Measurements from ENCODE around the gene POLR3A. TPM values are rescaled to one million over a fixed set of nuclear protein-coding genes. Genes with fewer than 3 reads are reported as not detected.

POLR3A gene
- total RNA-seq, 1 experiment from 2014 or later = 11.8 TPM

- DNase-seq (ENCODE audit: low read depth) = peak; percentile 24
These were observed 83.2 kb downstream of the POLR3A start for GRCh38 chr10:77946084-77946483.

DNA sequence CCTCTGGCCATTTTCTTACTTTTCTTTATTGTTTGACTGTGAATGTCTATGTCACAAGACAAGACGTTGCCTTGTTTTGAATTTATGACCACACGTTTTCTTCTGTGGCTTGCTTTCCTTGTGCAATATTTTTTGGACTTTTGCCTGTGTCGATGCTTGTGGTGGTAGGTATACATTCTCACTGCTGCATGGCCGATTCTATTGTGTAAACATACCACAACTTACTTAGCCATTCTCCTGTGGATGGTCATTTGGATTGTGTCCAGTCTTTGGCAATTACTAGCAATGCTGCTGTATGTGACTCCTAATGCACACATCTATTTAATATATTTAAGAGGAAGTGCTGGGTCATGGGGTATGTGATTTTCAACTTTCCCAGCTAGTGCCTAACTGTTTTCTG, 84.8 kb downstream of the POLR3A start:
- peak; percentile 90 for DNase-seq (ENCODE audit: low read depth)

DNA sequence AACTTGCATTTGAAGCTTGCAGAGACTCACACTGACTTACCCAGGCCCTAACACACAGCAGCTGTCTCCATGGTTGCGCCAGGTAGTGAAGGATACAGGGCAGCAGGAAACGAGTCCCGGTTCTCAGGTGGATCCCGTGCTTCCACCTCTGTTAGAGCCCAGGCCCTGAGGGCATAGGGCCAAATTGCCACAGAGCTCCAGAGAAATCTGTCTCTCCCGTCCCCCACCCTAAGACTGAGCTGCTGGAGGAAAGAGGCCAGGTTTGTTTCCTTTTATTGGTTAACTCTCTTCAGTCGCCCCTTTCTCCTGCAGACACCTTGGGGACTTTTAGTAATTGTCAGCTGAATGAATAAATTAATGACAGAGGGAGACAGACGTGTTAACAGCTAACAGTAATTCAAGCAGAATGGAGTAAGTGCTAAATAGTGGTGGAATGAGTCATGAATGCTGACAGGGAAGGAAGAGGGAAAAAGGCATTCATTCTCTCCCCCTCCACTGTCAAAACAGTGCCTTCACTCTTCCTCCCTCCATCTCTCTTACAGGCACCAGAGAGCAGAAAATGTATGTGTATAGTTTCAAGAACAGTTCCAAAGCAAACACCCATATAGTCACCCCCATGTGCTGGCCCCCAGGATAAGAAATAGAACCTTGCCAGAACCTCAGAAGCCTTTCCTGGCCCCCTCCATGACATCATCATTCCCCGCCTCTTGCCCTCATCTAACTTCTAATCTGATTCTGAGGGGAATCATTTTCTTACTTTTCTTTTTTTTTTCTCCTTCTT, 86.0 kb downstream of the POLR3A start:
- peak; percentile 84 for DNase-seq (ENCODE audit: low read depth)

- no peak for DNase-seq (ENCODE audit: low read depth)
These were observed 87.5 kb downstream of the POLR3A start for GRCh38 chr10:77941790-77942189.

- DNase-seq (ENCODE audit: low read depth) = no peak
These were observed 88.7 kb downstream of the POLR3A start for GRCh38 chr10:77940627-77941026.

GRCh38 chr10:77940225-77940624, 89.1 kb downstream of the POLR3A start:
- DNase-seq (ENCODE audit: low read depth) = no peak

GRCh38 chr10:77939561-77940001, 89.7 kb downstream of the POLR3A start:
- no peak for DNase-seq (ENCODE audit: low read depth)

GRCh38 chr10:77936697-77937567, 92.4 kb downstream of the POLR3A start:
- no peak for DNase-seq (ENCODE audit: low read depth)

- DNase-seq (ENCODE audit: low read depth) = no peak
These were observed 97.1 kb downstream of the POLR3A start for GRCh38 chr10:77932016-77932715.

GRCh38 chr10:77927402-77928246, 101.7 kb downstream of the POLR3A start:
- no peak for DNase-seq (ENCODE audit: low read depth)

- DNase-seq (ENCODE audit: low read depth) = peak; percentile 60
These were observed 102.5 kb downstream of the POLR3A start, which contains the start of gene DLG5 for GRCh38 chr10:77926566-77927401. Gene DLG5, minus strand, starts transcription at chr10:77926755. Its CDS starts 235 bp downstream, at chr10:77926520.

GRCh38 chr10:77925795-77926565, 103.3 kb downstream of the POLR3A start:
- DNase-seq (ENCODE audit: low read depth) = peak; percentile 44

- DNase-seq (ENCODE audit: low read depth) = peak; percentile 47
These were observed 103.9 kb downstream of the POLR3A start for GRCh38 chr10:77925410-77925794.

DNA sequence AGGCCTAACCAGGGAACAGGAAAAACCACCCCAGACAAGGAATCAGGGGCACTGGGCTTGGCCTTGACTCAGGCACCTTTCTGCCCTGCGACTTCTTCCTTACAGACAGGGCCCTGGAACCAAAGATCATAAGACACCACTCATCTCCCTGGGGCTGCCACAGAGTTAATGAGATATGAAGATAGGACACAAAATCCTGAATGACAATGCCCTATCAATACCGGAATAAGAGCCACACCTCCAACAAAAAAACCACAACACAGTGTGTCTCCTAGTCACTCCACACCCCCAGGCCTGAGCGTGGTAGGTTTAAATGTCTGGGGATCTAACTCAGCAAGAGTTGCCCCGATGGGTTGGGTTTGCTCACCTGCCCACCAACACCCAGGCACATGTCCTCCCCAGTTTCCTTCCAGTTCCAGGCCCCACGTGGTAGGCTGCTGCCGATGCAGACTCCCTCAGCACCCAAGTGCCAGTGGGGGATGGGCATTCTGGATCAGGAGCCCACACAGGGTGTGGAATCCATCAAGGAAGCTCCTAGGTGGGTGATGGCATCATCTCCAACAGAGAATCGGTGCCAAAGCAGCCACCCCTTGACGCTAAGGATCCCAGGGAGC, 106.6 kb downstream of the POLR3A start:
- no peak for DNase-seq (ENCODE audit: low read depth)

DNA sequence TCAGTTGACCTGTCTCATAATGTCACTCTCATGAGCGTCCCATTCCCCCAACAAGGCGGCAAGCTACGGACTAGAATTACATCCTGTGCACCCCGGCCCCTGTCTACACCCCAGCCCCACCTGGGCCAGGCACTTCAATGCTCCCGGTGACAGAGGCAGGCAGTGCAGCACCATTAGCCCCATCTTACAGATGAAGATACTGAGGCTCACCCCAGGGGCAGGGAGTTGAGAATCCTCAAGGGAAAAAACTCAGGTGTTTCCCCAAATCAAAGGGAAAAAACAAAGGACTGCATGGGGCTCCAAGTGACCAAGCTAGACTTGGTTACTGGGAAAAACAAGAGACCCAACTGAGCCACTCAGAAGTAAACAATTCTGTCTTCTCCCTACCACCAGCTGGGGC, 107.3 kb downstream of the POLR3A start:
- no peak for DNase-seq (ENCODE audit: low read depth)

- no peak for DNase-seq (ENCODE audit: low read depth)
These were observed 107.9 kb downstream of the POLR3A start for GRCh38 chr10:77921395-77921794.

- no peak for DNase-seq (ENCODE audit: low read depth)
These were observed 108.8 kb downstream of the POLR3A start for GRCh38 chr10:77920495-77920894.

DNA sequence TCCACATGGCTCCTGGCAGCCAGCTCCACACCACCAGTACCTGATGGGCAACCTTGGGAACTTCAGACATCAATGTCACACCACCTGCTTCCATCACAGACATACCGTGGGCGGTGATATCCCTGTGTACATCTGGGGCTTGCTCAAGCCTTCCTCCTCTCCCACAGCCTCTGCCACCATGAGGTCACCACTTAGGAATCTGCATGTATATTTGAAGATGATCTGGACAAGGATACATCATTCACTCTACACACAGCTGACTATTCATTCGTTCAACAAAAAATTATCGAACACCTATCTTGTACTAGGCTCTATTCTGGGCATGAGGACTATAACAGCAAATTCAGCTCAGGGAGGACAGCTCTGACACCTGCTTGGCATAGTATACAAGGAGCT, 109.6 kb downstream of the POLR3A start:
- DNase-seq (ENCODE audit: low read depth) = peak; percentile 50
